Osteoblast (primary cell): ENCODE measurements around the gene TLN1. TPM values are rescaled to one million over a fixed set of nuclear protein-coding genes. Genes with fewer than 3 reads are reported as not detected.
A peak's percentile ranks its signal among the peaks of the same experiment; 100 is the strongest.

Experiments used
- DNase-seq: peaks from one replicate; pipeline ENCODE4 v3.0.0; 2011; ENCODE audit warnings: low spot score, mixed read lengths; ENCODE audit not compliant: insufficient read length; ENCODE audit errors: missing footprints
- H2AFZ ChIP-seq: 2 replicates; pipeline ENCODE4 v1.6.0; 2011; ENCODE audit warnings: mild to moderate bottlenecking, low read length
- H3K27ac ChIP-seq: 2 replicates; pipeline ENCODE4 v1.5.1; 2011; ENCODE audit warnings: mild to moderate bottlenecking, low read depth, low read length, moderate library complexity
- H3K27me3 ChIP-seq: 2 replicates; pipeline ENCODE4 v1.6.0; 2012; ENCODE audit warnings: mild to moderate bottlenecking, control low read depth, inconsistent platforms, low read length, moderate library complexity; ENCODE audit not compliant: insufficient read depth
- H3K36me3 ChIP-seq: 2 replicates; pipeline ENCODE4 v1.5.1; 2011; ENCODE audit warnings: mild to moderate bottlenecking, low read length, control low read depth, moderate library complexity; ENCODE audit not compliant: insufficient read depth
- H3K4me1 ChIP-seq: 2 replicates; pipeline ENCODE4 v1.5.1; 2011; ENCODE audit warnings: mild to moderate bottlenecking, low read length, control low read depth, moderate library complexity; ENCODE audit not compliant: insufficient read depth
- H3K4me2 ChIP-seq: 2 replicates; pipeline ENCODE4 v1.6.0; 2011; ENCODE audit warnings: mild to moderate bottlenecking, low read length; ENCODE audit not compliant: insufficient read depth
- H3K4me3 ChIP-seq: fragments of 200-600 bp; sonication (generic); 3 replicates; pipeline ENCODE4 v1.5.1; 2012; ENCODE audit warnings: mild to moderate bottlenecking, low read length, inconsistent platforms; ENCODE audit not compliant: insufficient read depth
- H3K79me2 ChIP-seq: 2 replicates; pipeline ENCODE4 v1.6.0; 2012; ENCODE audit warnings: mild to moderate bottlenecking, low read length, control low read depth, inconsistent platforms; ENCODE audit not compliant: insufficient read depth
- H3K9me3 ChIP-seq: 2 replicates; pipeline ENCODE4 v1.5.1; 2011; ENCODE audit warnings: low read depth, low read length, control low read depth
- H4K20me1 ChIP-seq: 2 replicates; pipeline ENCODE4 v1.6.0; 2012; ENCODE audit warnings: mild to moderate bottlenecking, low read length, control low read depth; ENCODE audit not compliant: insufficient read depth
- CTCF ChIP-seq: IDR thresholded peaks from 2 replicates; pipeline ENCODE4 v1.5.1; 2011; ENCODE audit warnings: mild to moderate bottlenecking, low read depth, low read length, moderate library complexity; ENCODE audit errors: extremely low read depth
- small RNA-seq: library from RNA; depleted of rRNA; stranded (forward); fragments of <200 nt; gene quantifications from one replicate; pipeline ENCODE3, GENCODE V24; 2012
- total RNA-seq: library from RNA; depleted of rRNA; stranded (reverse); fragments of >200 nt; gene quantifications from 2 replicates; pipeline ENCODE4 v1.2.3, GENCODE V29; 2012

The TLN1 gene
- total RNA-seq, 1 donor, result 376 TPM

GRCh38 chr9:35651956-35652828, 79.8 kb downstream of the TLN1 start:
- Histone ChIP-seq H3K4me2 (no peak overlapping the region), H3K36me3 (no peaks in the 10 kb centered on the region), H4K20me1 (no peaks in the 10 kb centered on the region), H3K79me2 (no peaks in the 10 kb centered on the region), H3K9me3 (no peaks in the 10 kb centered on the region), H3K27me3 (no peaks in the 10 kb centered on the region), H3K4me1 (peaks cover 49% of the 10 kb centered on the region), H3K4me3 (no peak overlapping the region), H2AFZ (no peak overlapping the region), H3K27ac (peak overlapping the region; percentile 76)
- no peak for TF ChIP-seq CTCF
- DNase-seq, result no peak

DNA sequence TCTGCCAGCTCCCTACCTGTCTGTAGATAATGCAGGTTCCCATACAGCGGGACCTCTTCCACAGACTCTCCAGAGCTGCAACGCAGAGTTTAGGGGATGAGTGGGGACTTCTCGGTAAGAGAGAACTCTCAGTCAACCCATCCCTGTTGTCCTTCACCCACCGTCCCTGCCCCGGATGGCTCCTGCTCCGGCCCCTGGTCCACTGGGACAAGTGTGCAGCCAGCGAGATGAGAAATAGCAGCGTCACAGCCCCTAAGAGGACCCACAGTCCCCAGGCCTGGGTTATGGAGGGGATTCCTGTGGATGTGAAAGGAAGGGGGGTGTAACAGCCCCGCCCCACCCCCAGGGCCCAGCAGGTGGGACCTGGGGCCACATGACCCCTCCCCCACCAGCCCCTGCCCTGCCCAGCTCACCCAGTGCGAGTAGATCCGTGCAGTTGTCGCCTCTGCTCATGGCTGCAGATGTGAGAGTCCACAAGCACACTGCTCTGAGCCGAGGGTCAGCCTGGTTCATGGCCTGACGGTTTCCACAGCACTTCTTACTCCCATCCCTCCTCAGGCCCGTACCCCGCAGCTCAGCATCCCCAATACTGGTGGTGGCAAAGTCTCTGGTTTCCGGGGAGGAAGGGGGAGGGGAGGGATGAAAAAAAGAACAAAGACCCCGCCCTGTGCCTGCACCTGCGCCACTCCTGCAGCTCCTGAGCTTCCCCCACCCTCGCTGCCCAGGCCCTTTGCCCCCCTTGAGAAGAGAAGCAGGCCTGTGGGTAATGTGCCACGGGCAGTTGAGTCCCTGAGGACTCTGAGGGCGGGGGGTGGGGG, 81.4 kb downstream of the TLN1 start, which contains the start of gene SIT1:
Gene SIT1, minus strand, starts transcription at position 591 of the 818 bp plus-strand sequence. Its CDS starts 78 bp downstream, at position 513.
- peak within 1 kb of the TSS; percentile 81 for H2AFZ ChIP-seq
- no peaks in the 10 kb centered on the region for H3K79me2 ChIP-seq
- no peaks in the 10 kb centered on the region for H4K20me1 ChIP-seq
- no peaks in the 10 kb centered on the region for H3K27me3 ChIP-seq
- H3K36me3 ChIP-seq, result no peaks in the 10 kb centered on the region
- no peak for DNase-seq
- H3K4me1 ChIP-seq, result peaks cover 56% of the 10 kb centered on the region
- peak within 1 kb of the TSS; percentile 76 for H3K27ac ChIP-seq
- no peak within 1 kb of the TSS for H3K4me3 ChIP-seq
- no peaks in the 10 kb centered on the region for H3K9me3 ChIP-seq
- no peak for TF ChIP-seq CTCF
- H3K4me2 ChIP-seq, result no peak within 1 kb of the TSS

GRCh38 chr9:35649431-35650340, 82.3 kb downstream of the TLN1 start:
- peak overlapping the region; percentile 81 for H2AFZ ChIP-seq
- TF ChIP-seq CTCF, result no peak
- peaks cover 61% of the 10 kb centered on the region for H3K4me1 ChIP-seq
- H3K36me3 ChIP-seq, result no peaks in the 10 kb centered on the region
- H3K27ac ChIP-seq, result peak overlapping the region; percentile 69
- no peaks in the 10 kb centered on the region for H3K27me3 ChIP-seq
- no peak overlapping the region for H3K4me3 ChIP-seq
- peak; percentile 83 for DNase-seq
- no peaks in the 10 kb centered on the region for H4K20me1 ChIP-seq
- H3K9me3 ChIP-seq, result no peaks in the 10 kb centered on the region
- no peak overlapping the region for H3K4me2 ChIP-seq
- no peaks in the 10 kb centered on the region for H3K79me2 ChIP-seq

Small RNA genes lying within 50 kb of the gene (small RNA-seq; reads per million reads assigned to genes)
- gene MIR6853, result 0.74 reads per million, percentile 8 among the genes with 10 or more reads in this experiment
- gene RMRP, result not detected
- gene RN7SL22P, result not detected

Other genes with a start within 250 kb of the TLN1 start
- 25.0 and 28.6 TPM in 2 replicates for gene RUSC2, start 242.1 kb downstream of the TLN1 start, total RNA-seq
- gene TESK1, start 126.9 kb downstream of the TLN1 start, total RNA-seq, result 18.5 and 18.6 TPM in 2 replicates
- 2.7 and 2.9 TPM in 2 replicates for gene CD72, start 113.8 kb downstream of the TLN1 start, total RNA-seq
- gene SIT1, start 81.3 kb downstream of the TLN1 start, total RNA-seq, result 0.36 TPM in 1 of 2 replicates, not detected in the other
- 88,726 and 110,601 TPM in 2 replicates for gene RMRP, start 74.2 kb downstream of the TLN1 start, total RNA-seq
- 10.6 and 15.6 TPM in 2 replicates for gene CCDC107, start 73.9 kb downstream of the TLN1 start, total RNA-seq
- gene ARHGEF39, start 67.0 kb downstream of the TLN1 start, total RNA-seq, result 0.36 and 0.88 TPM in 2 replicates
- not detected in 2 replicates for gene CA9, start 58.3 kb downstream of the TLN1 start, total RNA-seq
- gene TPM2, start 42.3 kb downstream of the TLN1 start, total RNA-seq, result 911 and 946 TPM in 2 replicates
- 56.6 and 64.8 TPM in 2 replicates for gene CREB3, start 471 bp upstream of the TLN1 start, total RNA-seq
- 29.5 and 31.1 TPM in 2 replicates for gene GBA2, start 17.0 kb upstream of the TLN1 start, total RNA-seq
- gene RGP1, start 17.1 kb upstream of the TLN1 start, total RNA-seq, result 16.5 and 18.5 TPM in 2 replicates
- not detected in 2 replicates for gene MSMP, start 22.1 kb upstream of the TLN1 start, total RNA-seq
- gene NPR2, start 59.4 kb upstream of the TLN1 start, total RNA-seq, result 16.6 and 20.3 TPM in 2 replicates
- 0.88 and 2.2 TPM in 2 replicates for gene SPAG8, start 80.1 kb upstream of the TLN1 start, total RNA-seq
- gene HINT2, start 82.8 kb upstream of the TLN1 start, total RNA-seq, result 17.0 and 17.4 TPM in 2 replicates
- not detected in 2 replicates for gene FAM221B, start 96.5 kb upstream of the TLN1 start, total RNA-seq
- gene TMEM8B, start 97.0 kb upstream of the TLN1 start, total RNA-seq, result 2.1 and 2.5 TPM in 2 replicates
- gene OR13J1, start 138.2 kb upstream of the TLN1 start, total RNA-seq, result not detected in 2 replicates
- 1.8 and 5.1 TPM in 2 replicates for gene HRCT1, start 174.0 kb upstream of the TLN1 start, total RNA-seq
- 0.29 and 0.72 TPM in 2 replicates for gene SPAAR, start 177.3 kb upstream of the TLN1 start, total RNA-seq
- under 0.01 TPM in 2 replicates for gene OR2S2, start 226.0 kb upstream of the TLN1 start, total RNA-seq